ENCODE measurements around the gene EXOC6B. TPM values are rescaled to one million over a fixed set of nuclear protein-coding genes. Genes with fewer than 3 reads are reported as not detected.

Gene EXOC6B
- total and polyA plus RNA-seq, 2 donors from 2014 or later, result 5.9 to 31.3 TPM

DNA sequence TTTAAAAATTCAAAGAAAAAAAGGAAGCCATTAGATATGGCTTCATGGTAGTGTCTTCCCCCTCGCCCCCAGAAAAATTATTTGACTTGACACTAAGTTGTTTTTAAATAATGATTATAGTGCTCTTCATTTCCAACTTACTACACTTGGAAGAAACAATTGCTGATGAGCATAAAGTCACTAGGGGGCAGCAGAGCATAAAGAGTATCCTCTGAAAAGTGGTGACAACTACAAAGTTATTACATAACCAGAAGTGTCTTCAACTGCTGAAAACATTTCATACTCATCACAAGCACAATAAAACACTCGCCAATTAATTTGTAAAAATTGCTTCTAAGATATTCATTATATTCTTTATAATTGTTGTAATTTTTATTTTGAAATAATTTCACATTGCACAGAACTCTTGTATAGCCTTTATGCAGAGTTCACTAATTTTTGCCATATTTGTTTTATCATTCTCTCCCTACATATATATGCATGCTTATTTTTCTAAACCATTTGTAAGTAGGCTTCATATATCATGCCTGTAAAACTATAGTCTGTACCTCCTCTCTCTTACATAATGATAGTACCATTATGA, 54.9 kb downstream of the EXOC6B start:
- Histone ChIP-seq H3K9me3 (ENCODE audit: control insufficient read depth in 2 of 3, insufficient read depth in 1 of 3, low read length in 3 of 3) (no peaks in the 10 kb centered on the region), H3K27me3 (ENCODE audit: control insufficient read depth, insufficient read depth, low read length) (no peaks in the 10 kb centered on the region), H3K36me3 (ENCODE audit: control insufficient read depth in 2 of 3, insufficient read depth in 3 of 3, low read length in 3 of 3) (no peaks in the 10 kb centered on the region), H3K4me3 (ENCODE audit: low read length in 3 of 3) (no peak overlapping the region), H3K4me1 (ENCODE audit: control insufficient read depth in 2 of 3, insufficient read depth in 2 of 3, low read depth in 1 of 3, low read length in 3 of 3) (no peaks in the 10 kb centered on the region), H3K9ac (ENCODE audit: low read length in 3 of 3) (no peak overlapping the region), H3K27ac (ENCODE audit: low read depth in 2 of 2, low read length in 2 of 2) (no peak overlapping the region)
- FAIRE-seq (peak; percentile 98), DNase-seq (peak in 3 of 5 donors; percentile 42 to 88 (median 80))
- TF ChIP-seq, protein P1, sequence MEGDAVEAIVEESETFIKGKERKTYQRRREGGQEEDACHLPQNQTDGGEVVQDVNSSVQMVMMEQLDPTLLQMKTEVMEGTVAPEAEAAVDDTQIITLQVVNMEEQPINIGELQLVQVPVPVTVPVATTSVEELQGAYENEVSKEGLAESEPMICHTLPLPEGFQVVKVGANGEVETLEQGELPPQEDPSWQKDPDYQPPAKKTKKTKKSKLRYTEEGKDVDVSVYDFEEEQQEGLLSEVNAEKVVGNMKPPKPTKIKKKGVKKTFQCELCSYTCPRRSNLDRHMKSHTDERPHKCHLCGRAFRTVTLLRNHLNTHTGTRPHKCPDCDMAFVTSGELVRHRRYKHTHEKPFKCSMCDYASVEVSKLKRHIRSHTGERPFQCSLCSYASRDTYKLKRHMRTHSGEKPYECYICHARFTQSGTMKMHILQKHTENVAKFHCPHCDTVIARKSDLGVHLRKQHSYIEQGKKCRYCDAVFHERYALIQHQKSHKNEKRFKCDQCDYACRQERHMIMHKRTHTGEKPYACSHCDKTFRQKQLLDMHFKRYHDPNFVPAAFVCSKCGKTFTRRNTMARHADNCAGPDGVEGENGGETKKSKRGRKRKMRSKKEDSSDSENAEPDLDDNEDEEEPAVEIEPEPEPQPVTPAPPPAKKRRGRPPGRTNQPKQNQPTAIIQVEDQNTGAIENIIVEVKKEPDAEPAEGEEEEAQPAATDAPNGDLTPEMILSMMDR (IDR thresholded peaks at IDR 0.05; ENCODE audit: borderline replicate concordance, extremely low read depth, insufficient read depth), result peak; percentile 92
- intact Hi-C loops (cut with DNase I), result loop anchor here (5.0 kb wide), 1 partner anchor 91 kb away; no protein-coding TSS in a partner anchor

DNA sequence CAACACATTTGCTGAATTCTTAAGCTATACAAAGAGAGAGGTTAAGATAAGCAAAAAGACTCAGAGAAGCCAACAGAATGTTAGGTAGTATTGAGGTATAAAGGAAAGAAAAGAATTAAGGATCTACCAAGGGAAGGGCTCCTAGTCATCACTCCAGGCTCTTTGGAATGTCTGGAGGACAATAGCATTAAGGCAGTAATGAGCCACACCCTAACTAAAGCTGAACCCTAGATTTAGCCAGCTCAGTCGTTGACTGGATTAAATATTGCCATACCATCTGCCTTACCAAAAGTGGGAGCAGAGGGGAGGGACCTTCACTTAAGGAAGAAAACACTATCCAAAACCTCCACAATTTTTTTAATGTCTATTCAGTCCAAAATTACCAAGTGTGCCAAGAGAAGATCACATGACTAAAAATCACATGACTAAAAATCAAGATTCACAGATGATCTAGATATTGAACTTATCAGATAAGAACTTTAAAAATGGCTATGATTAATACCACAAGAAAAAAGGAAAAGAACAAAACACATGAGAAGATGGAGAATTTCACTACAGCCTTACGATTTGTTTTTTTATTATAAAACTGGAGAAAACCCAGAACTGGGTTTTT, 59.7 kb downstream of the EXOC6B start:
- FAIRE-seq (no peak), DNase-seq (no peak)
- no peak overlapping the region for H3K27ac ChIP-seq (ENCODE audit: low read depth in 2 of 2, low read length in 2 of 2)
- intact Hi-C loops (cut with DNase I), result no loop called here
- H3K9me3 ChIP-seq (ENCODE audit: control insufficient read depth in 2 of 3, insufficient read depth in 1 of 3, low read length in 3 of 3), result peaks cover 0 to 4% (median 0%) of the 10 kb centered on the region in 3 donors
- H3K4me3 ChIP-seq (ENCODE audit: low read length in 3 of 3), result no peak overlapping the region
- TF ChIP-seq, protein P1 (IDR thresholded peaks at IDR 0.05; ENCODE audit: borderline replicate concordance, extremely low read depth, insufficient read depth), result no peak
- no peaks in the 10 kb centered on the region for H3K27me3 ChIP-seq (ENCODE audit: control insufficient read depth, insufficient read depth, low read length)
- no peak overlapping the region for H3K9ac ChIP-seq (ENCODE audit: low read length in 3 of 3)
- no peaks in the 10 kb centered on the region for H3K4me1 ChIP-seq (ENCODE audit: control insufficient read depth in 2 of 3, insufficient read depth in 2 of 3, low read depth in 1 of 3, low read length in 3 of 3)
- no peaks in the 10 kb centered on the region for H3K36me3 ChIP-seq (ENCODE audit: control insufficient read depth in 2 of 3, insufficient read depth in 3 of 3, low read length in 3 of 3)

DNA sequence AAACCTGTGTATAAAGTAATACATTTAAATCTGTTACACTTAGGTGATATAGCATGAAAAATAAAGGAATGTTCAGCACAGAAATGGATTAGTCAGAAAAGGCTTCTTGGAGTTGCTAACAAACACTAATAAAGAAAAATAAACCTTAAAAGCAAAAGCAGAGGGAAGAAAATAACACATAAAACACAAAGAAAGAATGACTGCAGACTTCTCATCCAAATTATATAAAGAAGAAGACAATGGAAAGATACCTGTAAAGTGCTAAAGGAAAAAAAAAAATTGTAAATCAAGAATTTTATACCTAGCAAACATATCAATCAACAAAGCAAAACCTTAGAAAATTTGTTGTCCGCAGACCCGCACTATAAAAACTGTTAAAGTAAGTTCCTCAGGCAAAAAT, 63.6 kb downstream of the EXOC6B start:
- no peak for FAIRE-seq
- TF ChIP-seq, protein P1 (IDR thresholded peaks at IDR 0.05; ENCODE audit: borderline replicate concordance, extremely low read depth, insufficient read depth), result no peak
- H3K4me1 ChIP-seq (ENCODE audit: control insufficient read depth in 2 of 3, insufficient read depth in 2 of 3, low read depth in 1 of 3, low read length in 3 of 3), result no peaks in the 10 kb centered on the region
- no peak for DNase-seq
- intact Hi-C loops (cut with DNase I), result no loop called here
- peaks cover 0 to 4% (median 0%) of the 10 kb centered on the region in 3 donors for H3K9me3 ChIP-seq (ENCODE audit: control insufficient read depth in 2 of 3, insufficient read depth in 1 of 3, low read length in 3 of 3)
- no peak overlapping the region for H3K27ac ChIP-seq (ENCODE audit: low read depth in 2 of 2, low read length in 2 of 2)
- H3K27me3 ChIP-seq (ENCODE audit: control insufficient read depth, insufficient read depth, low read length), result no peaks in the 10 kb centered on the region
- no peaks in the 10 kb centered on the region for H3K36me3 ChIP-seq (ENCODE audit: control insufficient read depth in 2 of 3, insufficient read depth in 3 of 3, low read length in 3 of 3)
- no peak overlapping the region for H3K9ac ChIP-seq (ENCODE audit: low read length in 3 of 3)
- H3K4me3 ChIP-seq (ENCODE audit: low read length in 3 of 3), result no peak overlapping the region
